Naive B cell (primary cell): ENCODE data around the gene KCTD3. TPM values are rescaled to one million over a fixed set of nuclear protein-coding genes. Genes with fewer than 3 reads are reported as not detected.

Experiments used
- ATAC-seq, 2 donors: fragments of 150-1000 bp; cut with Tn5 transposase; 2 replicates each; pipeline ENCODE4 v1.10.0; 2021; ENCODE audit warnings: low read depth in 2 of 2, mild to moderate bottlenecking in 2 of 2, moderate library complexity in 2 of 2
- DNase-seq: peaks from one replicate; pipeline ENCODE4 v3.0.0; 2022
- H3K27ac Mint-ChIP-seq, 6 donors: one replicate each; pipeline ENCODE4 v1.8.0; 2020 to 2022; ENCODE audit warnings: mild to moderate bottlenecking in 6 of 6, mixed read lengths in 6 of 6, moderate library complexity in 5 of 6, inconsistent platforms in 2 of 6
- H3K27me3 Mint-ChIP-seq, 3 donors: one replicate each; pipeline ENCODE4 v1.8.0; 2021 to 2022; ENCODE audit warnings: mixed read lengths in 3 of 3, mild to moderate bottlenecking in 1 of 3
- H3K36me3 Mint-ChIP-seq, 2 donors: one replicate each; pipeline ENCODE4 v1.8.0; 2020 to 2022; ENCODE audit warnings: mixed read lengths in 2 of 2, inconsistent platforms in 1 of 2, mild to moderate bottlenecking in 1 of 2
- H3K4me1 Mint-ChIP-seq, 3 donors: one replicate each; pipeline ENCODE4 v1.8.0; 2020 to 2022; ENCODE audit warnings: mixed read lengths in 3 of 3, inconsistent platforms in 1 of 3, mild to moderate bottlenecking in 1 of 3, moderate library complexity in 1 of 3
- H3K4me3 Mint-ChIP-seq, 8 donors: one replicate each; pipeline ENCODE4 v1.8.0; 2020 to 2022; ENCODE audit warnings: mild to moderate bottlenecking in 8 of 8, mixed read lengths in 8 of 8, moderate library complexity in 8 of 8, inconsistent platforms in 2 of 8
- H3K9me3 Mint-ChIP-seq, 7 donors: one replicate each; pipeline ENCODE4 v1.8.0; 2020 to 2022; ENCODE audit warnings: mixed read lengths in 7 of 7, mild to moderate bottlenecking in 5 of 7, inconsistent platforms in 2 of 7, moderate library complexity in 1 of 7
- polyA plus RNA-seq, 6 donors: library from polyadenylated mRNA; unstranded; fragments of 300-500 nt; fragmentation: Illumina TruSeq; gene quantifications; one replicate each; pipeline ENCODE4 v1.2.3, GENCODE V29; 2021; ENCODE audit warnings: low read depth in 6 of 6

KCTD3 gene
- polyA plus RNA-seq, result 1 to 10 TPM; 1.9 to 5.6 (median 3.7) TPM

DNA sequence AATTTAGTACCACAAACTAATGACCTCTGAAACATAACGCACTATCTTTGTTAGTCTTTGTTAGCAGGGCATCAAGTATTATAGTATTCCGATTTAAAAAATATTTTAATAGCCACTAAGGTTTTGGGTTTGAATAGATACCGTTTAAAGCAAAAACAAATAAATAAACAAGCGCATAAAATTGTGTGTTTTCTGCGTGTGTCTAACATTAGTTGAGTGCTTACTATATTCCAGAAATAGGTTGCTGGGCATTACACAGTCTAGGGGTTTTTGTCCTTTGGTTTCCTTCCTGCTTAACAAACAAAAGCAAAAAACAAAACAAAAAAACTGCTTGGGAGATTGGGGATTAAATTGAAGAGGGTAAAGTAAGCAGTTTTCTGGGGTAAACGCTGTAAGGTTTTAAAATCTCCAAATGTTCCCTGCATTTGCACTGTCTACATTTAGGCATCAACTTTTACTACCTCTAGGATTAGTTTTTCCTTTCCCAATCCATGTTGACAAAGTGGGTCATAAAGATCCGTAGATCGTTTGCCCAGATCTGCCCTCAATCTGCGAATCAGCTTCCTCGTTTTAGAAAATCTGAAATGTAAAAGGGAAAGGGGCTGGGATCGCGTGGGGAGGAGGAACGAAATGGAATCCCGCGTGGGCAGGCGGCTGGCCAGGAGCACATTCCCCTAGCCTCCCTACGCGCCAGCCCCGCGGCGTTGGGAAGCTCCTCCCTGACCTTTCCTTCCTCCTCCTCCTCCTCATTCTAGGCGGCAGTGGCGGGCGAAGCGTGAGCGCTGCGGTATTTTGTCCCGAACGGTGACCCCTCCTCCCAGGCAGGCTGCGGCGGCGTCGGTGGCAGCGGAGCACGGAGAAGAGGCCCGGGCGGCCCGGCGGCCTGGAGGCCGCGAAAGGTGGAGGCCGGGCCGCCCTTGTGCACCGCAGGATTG lies at the start of gene KCTD3:
Gene KCTD3 (plus strand): TSS at position 749 of the 935 bp plus-strand sequence. CDS start 382 bp downstream, outside the sequence.
- Mint-ChIP-seq H3K4me3 (peak within 1 kb of the TSS; percentile 91 to 97 (median 96)), H3K36me3 (no peaks in the 10 kb centered on the region), H3K27me3 (peaks cover 0 to 7% (median 3%) of the 10 kb centered on the region in 3 donors), H3K27ac (peak within 1 kb of the TSS; percentile 34 to 97 (median 90)), H3K9me3 (no peaks in the 10 kb centered on the region), H3K4me1 (peaks cover 17 to 44% (median 22%) of the 10 kb centered on the region in 3 donors)
- DNase-seq (peak; percentile 37), ATAC-seq (peak; percentile 61 to 63)

DNA sequence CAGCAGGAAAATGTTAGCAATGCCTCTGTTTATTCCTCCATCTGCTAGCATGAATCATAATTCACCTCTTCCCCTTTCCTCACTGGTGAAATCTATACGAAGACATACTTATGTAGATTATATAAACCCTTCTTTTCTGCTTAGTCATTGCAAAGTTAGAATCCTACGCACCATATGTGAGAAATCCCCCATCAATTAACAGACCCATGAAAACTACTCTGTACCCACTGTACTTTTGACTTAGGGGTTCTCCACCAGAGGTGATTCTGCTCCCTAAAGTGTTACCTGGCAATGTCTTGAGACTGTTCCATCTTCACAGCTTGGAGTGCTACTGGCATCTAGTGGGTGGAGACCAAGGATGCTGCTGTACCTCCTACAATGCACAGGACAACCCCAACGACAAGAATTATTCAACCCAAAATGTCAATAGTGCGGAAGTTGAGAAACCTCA lies 49.6 kb upstream of the KCTD3 start:
- Mint-ChIP-seq H3K27ac (no peak overlapping the region), H3K27me3 (peaks cover 0 to 5% (median 0%) of the 10 kb centered on the region in 3 donors), H3K4me1 (no peaks in the 10 kb centered on the region), H3K9me3 (peaks cover 3 to 18% (median 4%) of the 10 kb centered on the region in 7 donors), H3K4me3 (no peak overlapping the region), H3K36me3 (no peaks in the 10 kb centered on the region)
- no peak for ATAC-seq
- DNase-seq, result no peak

DNA sequence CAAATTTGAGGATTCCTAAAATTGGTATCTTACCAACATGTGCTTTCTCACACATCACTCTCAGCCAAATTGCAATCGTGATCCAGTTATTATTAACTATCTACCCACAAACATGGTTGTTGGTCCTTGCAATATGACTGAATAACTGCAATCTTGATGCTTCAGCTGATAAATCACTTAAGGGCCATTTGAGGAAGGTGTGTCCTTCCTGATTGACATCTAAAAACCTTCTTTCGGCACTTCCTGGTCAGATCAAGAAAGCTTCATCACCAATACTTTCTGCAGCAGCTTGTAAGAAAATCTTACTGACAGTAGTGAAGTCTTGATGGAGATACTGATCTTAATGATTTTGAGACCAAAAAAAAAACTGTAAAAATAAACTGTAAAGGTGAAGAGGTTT lies 48.5 kb upstream of the KCTD3 start:
- Mint-ChIP-seq H3K36me3 (no peaks in the 10 kb centered on the region), H3K27ac (no peak overlapping the region), H3K4me3 (no peak overlapping the region), H3K27me3 (peaks cover 0 to 5% (median 0%) of the 10 kb centered on the region in 3 donors), H3K9me3 (peaks cover 0 to 15% (median 4%) of the 10 kb centered on the region in 7 donors), H3K4me1 (no peaks in the 10 kb centered on the region)
- no peak for ATAC-seq
- no peak for DNase-seq

DNA sequence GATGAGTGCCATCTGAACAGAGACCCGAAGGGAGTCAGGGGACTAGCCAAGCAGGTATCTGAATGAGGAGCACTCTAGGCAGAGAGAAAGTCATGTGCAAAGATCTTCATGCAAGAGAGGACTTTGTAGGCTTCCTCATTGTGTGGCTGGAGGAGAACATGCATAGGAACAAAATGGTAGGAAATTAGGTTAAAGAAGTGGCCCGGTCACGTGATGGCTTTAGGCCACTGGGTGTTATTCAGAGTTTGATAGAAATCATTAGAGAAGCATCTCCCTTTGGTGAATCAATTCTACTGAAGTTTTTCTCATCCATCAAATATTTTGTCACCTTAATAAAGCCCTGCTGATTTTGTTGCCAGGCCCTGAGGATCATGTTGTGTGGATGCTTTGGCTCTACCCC lies 45.8 kb upstream of the KCTD3 start:
- Mint-ChIP-seq H3K9me3 (no peaks in the 10 kb centered on the region), H3K27me3 (peaks cover 0 to 5% (median 0%) of the 10 kb centered on the region in 3 donors)
- no peak for DNase-seq

DNA sequence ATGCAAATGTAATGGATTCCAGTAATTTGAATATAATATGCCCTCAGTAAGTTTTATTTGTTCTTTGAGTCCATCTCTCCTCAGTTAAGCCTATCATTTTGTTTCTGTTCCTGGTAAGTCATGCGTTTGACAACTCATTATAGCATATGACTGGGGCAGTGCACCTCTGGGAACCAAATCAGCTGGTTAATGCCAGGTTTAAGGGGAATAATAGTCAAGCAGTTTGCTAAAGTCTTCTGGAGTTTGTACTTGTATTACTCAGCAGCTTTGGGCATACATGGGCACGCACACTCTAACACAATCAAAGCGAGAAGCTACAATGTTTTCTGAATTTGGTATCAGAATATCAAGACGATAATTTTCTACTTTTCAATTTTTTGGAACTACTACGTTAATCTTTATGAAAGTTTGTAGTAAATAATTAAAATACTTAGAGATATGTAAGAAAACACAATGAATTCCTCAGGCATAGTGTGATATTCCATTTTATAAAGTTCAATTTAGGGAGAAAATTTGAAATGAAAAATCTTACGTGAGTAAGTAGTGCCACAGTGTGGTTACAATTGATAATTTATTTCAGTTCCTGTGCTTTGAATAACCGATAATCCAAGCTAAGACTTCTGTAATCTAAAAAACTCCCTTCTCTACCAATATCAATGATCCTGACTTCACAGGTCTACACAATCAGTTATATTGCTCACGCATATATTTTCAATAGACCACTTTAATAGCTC lies 43.8 kb upstream of the KCTD3 start:
- no peaks in the 10 kb centered on the region for H3K9me3 Mint-ChIP-seq
- H3K36me3 Mint-ChIP-seq, result no peaks in the 10 kb centered on the region
- H3K27ac Mint-ChIP-seq, result peak overlapping the region in 1 of 6 donors; percentile 85
- no peak for ATAC-seq
- DNase-seq, result no peak
- H3K4me1 Mint-ChIP-seq, result no peaks in the 10 kb centered on the region
- H3K27me3 Mint-ChIP-seq, result no peaks in the 10 kb centered on the region
- H3K4me3 Mint-ChIP-seq, result no peak overlapping the region

More for the DNA sequence above, 45.8 kb upstream of the KCTD3 start:
- Mint-ChIP-seq H3K4me3 (no peak overlapping the region), H3K27ac (no peak overlapping the region), H3K36me3 (no peaks in the 10 kb centered on the region), H3K4me1 (no peaks in the 10 kb centered on the region)
- ATAC-seq, result no peak

DNA sequence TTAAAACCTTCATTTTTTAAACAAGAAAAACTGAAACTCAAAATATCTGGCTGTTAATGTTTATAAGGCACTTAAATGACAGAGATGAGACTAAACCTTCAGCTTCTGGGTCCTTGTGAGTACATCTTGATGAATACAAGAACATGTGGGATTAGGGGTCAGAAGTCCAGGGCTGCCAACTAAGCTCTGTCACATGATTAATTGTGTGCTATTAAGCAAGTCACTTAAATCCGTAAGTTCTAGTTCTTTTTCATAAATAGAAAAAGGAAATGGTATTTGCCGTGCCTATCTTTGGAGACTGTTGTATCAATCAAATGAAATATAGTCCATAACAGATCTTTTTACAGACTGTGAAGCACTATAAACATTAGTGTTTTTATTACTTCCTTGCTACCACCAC lies 43.2 kb upstream of the KCTD3 start:
- H3K27me3 Mint-ChIP-seq, result peaks cover 0 to 6% (median 0%) of the 10 kb centered on the region in 3 donors
- DNase-seq (no peak), ATAC-seq (no peak)
- no peak overlapping the region for H3K4me3 Mint-ChIP-seq
- no peak overlapping the region for H3K27ac Mint-ChIP-seq
- no peaks in the 10 kb centered on the region for H3K9me3 Mint-ChIP-seq
- H3K36me3 Mint-ChIP-seq, result no peaks in the 10 kb centered on the region
- H3K4me1 Mint-ChIP-seq, result no peaks in the 10 kb centered on the region

DNA sequence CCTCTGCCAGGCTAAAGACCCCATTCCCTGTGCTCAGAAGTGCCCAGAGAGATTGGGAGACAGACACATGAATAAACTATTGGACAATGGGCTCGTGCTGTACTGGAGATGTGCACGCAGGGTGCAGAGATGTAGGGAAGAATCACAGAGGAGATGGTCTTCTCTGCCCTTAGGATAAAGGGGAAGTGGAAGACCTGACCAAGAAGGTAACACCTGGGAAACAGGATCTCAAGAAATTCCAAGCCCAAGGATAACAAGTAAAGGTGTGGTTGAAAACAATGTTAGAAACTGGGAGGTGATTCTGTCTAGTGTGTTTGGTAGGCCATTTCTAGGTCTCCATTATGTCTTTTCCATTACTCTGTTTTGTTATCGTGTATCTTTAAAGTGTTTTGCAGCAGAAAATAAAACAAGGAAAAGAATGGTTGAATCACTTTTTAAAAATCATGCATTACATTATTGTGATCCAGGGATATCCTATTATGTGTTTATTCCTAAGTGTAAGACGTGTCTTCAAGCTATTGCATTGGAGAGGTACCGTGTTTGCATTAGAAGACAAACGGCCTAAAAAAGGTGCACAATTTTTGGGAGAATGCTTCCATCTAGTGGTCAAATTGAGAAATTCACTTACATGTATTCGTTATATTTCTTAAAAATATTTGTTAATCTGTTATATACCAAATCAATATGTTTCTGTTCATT lies 40.8 kb upstream of the KCTD3 start:
- Mint-ChIP-seq H3K4me3 (no peak overlapping the region), H3K36me3 (no peaks in the 10 kb centered on the region), H3K4me1 (no peaks in the 10 kb centered on the region), H3K27me3 (peaks cover 0 to 18% (median 9%) of the 10 kb centered on the region in 3 donors), H3K9me3 (no peaks in the 10 kb centered on the region), H3K27ac (no peak overlapping the region)
- no peak for ATAC-seq
- peak; percentile 11 for DNase-seq

DNA sequence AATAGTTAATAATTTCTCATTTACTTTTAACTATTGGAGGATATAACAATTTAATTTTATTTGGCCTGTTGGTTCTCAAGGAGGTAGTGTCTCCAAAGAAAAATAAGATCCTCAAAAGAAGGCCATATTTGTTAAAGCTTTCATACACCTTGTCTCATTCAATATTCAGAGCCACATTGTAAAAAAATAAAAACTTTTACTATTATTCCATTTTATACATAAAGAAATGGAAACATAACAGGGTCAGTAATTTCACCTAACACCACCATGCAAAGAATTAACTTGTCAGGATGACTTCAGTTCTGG lies 40.3 kb upstream of the KCTD3 start:
- ATAC-seq (no peak), DNase-seq (no peak)
- Mint-ChIP-seq H3K4me3 (no peak overlapping the region), H3K36me3 (no peaks in the 10 kb centered on the region), H3K27me3 (peaks cover 0 to 23% (median 9%) of the 10 kb centered on the region in 3 donors), H3K4me1 (no peaks in the 10 kb centered on the region), H3K27ac (no peak overlapping the region), H3K9me3 (no peaks in the 10 kb centered on the region)

DNA sequence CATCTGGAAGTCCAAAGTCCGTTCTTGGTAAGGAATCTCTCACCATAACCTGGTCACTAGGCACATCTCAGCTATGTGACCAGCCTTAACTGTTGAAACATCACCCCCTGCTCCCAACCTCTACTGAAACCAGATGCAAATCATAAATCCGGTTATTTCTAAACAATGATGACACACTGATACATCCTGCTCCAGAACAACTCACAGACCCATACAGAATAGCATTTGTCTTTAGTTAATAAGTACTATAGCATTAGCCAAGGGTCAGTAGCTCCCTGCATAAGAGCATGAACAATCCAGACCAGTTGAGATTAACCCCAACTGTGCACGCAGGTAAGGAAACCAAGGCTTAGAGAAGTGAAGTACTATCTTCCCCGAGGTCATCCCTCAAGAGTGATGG lies 38.0 kb upstream of the KCTD3 start:
- no peaks in the 10 kb centered on the region for H3K36me3 Mint-ChIP-seq
- DNase-seq (no peak), ATAC-seq (no peak)
- no peak overlapping the region for H3K4me3 Mint-ChIP-seq
- H3K27ac Mint-ChIP-seq, result no peak overlapping the region
- no peaks in the 10 kb centered on the region for H3K4me1 Mint-ChIP-seq
- H3K27me3 Mint-ChIP-seq, result peaks cover 10 to 24% (median 17%) of the 10 kb centered on the region in 3 donors
- H3K9me3 Mint-ChIP-seq, result no peaks in the 10 kb centered on the region

DNA sequence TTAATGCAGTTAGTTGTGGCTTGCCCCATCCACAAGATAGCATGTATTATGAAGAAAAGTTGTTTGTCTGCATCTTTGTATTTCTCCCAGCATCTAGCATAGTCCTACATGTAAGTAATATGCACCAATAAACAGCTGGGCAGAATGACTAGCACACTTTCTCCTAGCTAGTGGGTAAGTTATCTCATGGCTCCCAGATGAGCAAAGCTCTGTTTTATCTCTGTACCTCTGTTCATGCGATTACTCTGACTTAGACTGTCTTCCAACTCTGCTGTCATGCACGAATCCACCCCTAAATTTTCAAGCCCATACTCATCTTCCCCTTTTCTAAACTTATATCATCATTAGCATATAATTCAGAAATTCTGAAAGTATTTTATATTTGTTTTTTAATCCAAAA lies 37.5 kb upstream of the KCTD3 start:
- H3K9me3 Mint-ChIP-seq, result no peaks in the 10 kb centered on the region
- H3K27me3 Mint-ChIP-seq, result peaks cover 10 to 24% (median 17%) of the 10 kb centered on the region in 3 donors
- H3K4me3 Mint-ChIP-seq, result no peak overlapping the region
- H3K27ac Mint-ChIP-seq, result no peak overlapping the region
- ATAC-seq, result no peak
- H3K4me1 Mint-ChIP-seq, result no peaks in the 10 kb centered on the region
- DNase-seq, result no peak
- H3K36me3 Mint-ChIP-seq, result no peaks in the 10 kb centered on the region

DNA sequence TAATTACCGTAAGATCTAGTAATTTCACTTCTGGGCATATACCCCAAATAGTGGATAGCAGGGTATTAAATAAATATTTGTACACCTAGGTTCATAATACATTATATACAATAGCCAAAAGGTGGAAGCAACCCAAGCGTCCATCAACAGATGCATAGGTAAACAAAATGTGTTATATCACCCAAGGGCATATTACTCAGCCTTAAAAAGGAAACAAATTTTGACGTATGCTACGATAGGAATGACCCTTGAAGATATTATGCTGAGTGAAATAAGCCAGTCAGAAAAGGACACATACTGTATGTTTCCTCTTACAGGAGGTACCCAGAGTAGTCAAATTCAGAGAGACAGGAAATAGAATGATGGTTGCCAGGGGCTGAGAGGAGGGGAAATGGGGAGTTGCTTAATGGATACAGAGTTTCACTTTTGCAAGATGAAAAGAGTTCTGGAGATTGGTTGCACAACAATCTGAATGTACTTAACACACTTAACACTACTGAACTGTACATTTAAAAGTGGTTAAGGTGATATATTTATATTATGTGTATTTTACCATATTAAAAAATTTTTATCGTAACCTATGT lies 36.6 kb upstream of the KCTD3 start:
- H3K27ac Mint-ChIP-seq, result no peak overlapping the region
- H3K27me3 Mint-ChIP-seq, result peaks cover 16 to 24% (median 17%) of the 10 kb centered on the region in 3 donors

DNA sequence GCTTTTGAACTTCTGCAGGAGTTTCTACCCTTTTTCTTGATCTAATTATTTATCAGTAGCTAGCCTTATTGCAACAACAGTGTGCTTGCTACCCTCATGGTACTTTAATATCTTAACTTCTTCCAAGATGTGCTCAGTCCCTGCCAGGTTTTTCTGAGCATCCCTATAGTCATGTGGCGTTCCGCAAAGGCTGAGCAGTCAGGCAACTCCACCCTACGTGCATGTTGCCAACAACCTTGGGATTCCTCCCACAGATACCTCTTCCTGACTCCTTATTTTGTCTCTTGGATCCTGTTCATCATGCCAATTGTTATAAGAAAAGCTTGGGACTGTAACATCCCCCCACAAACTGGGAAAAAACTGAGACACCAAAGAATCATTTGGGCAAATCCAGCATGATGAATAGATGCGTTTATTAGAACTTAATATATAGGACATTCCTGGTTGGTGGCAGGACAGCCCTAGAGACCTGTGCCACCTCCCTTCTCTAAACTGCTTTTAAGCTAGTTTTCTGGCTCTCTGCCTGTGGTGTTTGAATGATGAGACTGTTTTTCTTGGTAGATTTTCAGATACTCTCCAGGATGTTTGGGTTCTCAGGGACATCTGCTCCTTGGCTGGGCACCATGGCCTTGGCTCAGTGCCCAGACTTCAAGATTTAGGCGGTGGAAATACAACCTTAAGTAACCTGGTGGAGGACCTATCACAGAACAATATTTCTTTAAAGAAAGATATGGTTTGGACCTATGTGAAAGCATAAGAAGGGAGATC lies 27.1 kb upstream of the KCTD3 start:
- Mint-ChIP-seq H3K27ac (no peak overlapping the region), H3K9me3 (peaks cover 0 to 16% (median 4%) of the 10 kb centered on the region in 7 donors)

More for the DNA sequence above, 36.6 kb upstream of the KCTD3 start:
- Mint-ChIP-seq H3K4me1 (no peaks in the 10 kb centered on the region), H3K9me3 (no peaks in the 10 kb centered on the region), H3K36me3 (no peaks in the 10 kb centered on the region), H3K4me3 (no peak overlapping the region)
- DNase-seq, result no peak
- no peak for ATAC-seq

More for the DNA sequence above, 27.1 kb upstream of the KCTD3 start:
- H3K36me3 Mint-ChIP-seq, result no peaks in the 10 kb centered on the region
- H3K4me1 Mint-ChIP-seq, result no peaks in the 10 kb centered on the region
- no peak overlapping the region for H3K4me3 Mint-ChIP-seq
- no peak for DNase-seq
- ATAC-seq, result no peak
- peaks cover 8 to 11% (median 9%) of the 10 kb centered on the region in 3 donors for H3K27me3 Mint-ChIP-seq
